HT-29 (cell line): ENCODE measurements around the gene USP17L27. TPM values are rescaled to one million over a fixed set of nuclear protein-coding genes. Genes with fewer than 3 reads are reported as not detected.
"Not testable (repeated sequence)": the region's sequence is repeated elsewhere in the genome, so short reads cannot be mapped to it uniquely, and the experiment has no call there.

Source experiments
- DNase-seq: peaks from one replicate; pipeline ENCODE4 v3.0.0-alpha.2; 2015; ENCODE audit warnings: low spot score
- total RNA-seq: library from RNA; depleted of rRNA; stranded (reverse); fragments of >200 nt; shearing (Covaris generic); gene quantifications from 2 replicates; pipeline ENCODE4 v1.2.3, GENCODE V29; 2014; rRNA removed

Gene USP17L27, protein sequence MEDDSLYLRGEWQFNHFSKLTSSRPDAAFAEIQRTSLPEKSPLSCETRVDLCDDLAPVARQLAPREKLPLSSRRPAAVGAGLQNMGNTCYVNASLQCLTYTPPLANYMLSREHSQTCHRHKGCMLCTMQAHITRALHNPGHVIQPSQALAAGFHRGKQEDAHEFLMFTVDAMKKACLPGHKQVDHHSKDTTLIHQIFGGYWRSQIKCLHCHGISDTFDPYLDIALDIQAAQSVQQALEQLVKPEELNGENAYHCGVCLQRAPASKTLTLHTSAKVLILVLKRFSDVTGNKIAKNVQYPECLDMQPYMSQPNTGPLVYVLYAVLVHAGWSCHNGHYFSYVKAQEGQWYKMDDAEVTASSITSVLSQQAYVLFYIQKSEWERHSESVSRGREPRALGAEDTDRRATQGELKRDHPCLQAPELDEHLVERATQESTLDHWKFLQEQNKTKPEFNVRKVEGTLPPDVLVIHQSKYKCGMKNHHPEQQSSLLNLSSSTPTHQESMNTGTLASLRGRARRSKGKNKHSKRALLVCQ
- not detected in 2 replicates for total RNA-seq

DNA sequence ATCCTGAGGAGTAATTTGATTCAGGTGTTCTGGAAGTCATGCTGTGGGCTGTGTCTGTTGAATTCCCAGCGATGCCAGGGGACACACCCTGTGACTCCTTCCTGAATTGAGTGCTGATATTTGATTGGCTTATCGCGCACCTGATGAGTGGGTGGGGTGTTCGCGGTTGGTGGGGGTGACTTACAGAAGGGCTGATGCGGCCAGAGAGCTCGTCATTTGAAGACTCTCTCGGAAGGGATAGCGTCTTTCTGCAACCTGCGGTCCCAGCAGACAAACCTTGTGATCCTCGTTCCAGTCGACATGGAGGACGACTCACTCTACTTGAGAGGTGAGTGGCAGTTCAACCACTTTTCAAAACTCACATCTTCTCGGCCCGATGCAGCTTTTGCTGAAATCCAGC is at the start of gene USP17L27:
USP17L27 (plus strand) TSS at position 301 of the 400 bp plus-strand sequence; CDS start at position 301, 0 bp downstream.
- DNase-seq, result not testable (repeated sequence)

DNA sequence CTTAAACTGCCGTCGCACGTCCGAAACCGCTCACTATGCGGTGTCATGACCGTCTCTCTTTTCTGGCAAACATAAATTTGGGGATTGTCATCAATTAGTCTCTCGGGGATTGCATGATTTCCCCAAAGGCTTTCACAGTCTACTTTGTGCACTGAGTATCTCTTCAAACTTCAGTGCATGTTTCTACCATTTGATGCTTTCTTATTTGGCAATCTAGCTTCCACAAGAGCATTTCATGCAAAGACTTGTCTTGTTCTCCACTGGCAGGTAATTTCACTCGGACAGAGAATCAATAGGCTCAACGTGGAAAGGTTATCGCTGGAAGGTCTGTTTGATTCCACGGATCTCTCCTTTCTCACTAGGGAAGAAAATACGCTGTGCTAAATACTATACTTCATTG is 19.8 kb upstream of the USP17L27 start:
- not testable (repeated sequence) for DNase-seq

DNA sequence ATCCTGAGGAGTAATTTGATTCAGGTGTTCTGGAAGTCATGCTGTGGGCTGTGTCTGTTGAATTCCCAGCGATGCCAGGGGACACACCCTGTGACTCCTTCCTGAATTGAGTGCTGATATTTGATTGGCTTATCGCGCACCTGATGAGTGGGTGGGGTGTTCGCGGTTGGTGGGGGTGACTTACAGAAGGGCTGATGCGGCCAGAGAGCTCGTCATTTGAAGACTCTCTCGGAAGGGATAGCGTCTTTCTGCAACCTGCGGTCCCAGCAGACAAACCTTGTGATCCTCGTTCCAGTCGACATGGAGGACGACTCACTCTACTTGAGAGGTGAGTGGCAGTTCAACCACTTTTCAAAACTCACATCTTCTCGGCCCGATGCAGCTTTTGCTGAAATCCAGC is 19.1 kb upstream of the USP17L27 start, which contains the start of gene USP17L24:
USP17L24 (plus strand) TSS at position 301 of the 400 bp plus-strand sequence; CDS start at position 301, 0 bp downstream.
- not testable (repeated sequence) for DNase-seq

DNA sequence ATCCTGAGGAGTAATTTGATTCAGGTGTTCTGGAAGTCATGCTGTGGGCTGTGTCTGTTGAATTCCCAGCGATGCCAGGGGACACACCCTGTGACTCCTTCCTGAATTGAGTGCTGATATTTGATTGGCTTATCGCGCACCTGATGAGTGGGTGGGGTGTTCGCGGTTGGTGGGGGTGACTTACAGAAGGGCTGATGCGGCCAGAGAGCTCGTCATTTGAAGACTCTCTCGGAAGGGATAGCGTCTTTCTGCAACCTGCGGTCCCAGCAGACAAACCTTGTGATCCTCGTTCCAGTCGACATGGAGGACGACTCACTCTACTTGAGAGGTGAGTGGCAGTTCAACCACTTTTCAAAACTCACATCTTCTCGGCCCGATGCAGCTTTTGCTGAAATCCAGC is 14.3 kb upstream of the USP17L27 start, which contains the start of gene USP17L25:
USP17L25 (plus strand) TSS at position 301 of the 400 bp plus-strand sequence; CDS start at position 301, 0 bp downstream.
- not testable (repeated sequence) for DNase-seq

DNA sequence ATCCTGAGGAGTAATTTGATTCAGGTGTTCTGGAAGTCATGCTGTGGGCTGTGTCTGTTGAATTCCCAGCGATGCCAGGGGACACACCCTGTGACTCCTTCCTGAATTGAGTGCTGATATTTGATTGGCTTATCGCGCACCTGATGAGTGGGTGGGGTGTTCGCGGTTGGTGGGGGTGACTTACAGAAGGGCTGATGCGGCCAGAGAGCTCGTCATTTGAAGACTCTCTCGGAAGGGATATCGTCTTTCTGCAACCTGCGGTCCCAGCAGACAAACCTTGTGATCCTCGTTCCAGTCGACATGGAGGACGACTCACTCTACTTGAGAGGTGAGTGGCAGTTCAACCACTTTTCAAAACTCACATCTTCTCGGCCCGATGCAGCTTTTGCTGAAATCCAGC is 9.6 kb upstream of the USP17L27 start, which contains the start of gene USP17L26:
USP17L26 (plus strand) TSS at position 301 of the 400 bp plus-strand sequence; CDS start at position 301, 0 bp downstream.
- DNase-seq, result not testable (repeated sequence)

DNA sequence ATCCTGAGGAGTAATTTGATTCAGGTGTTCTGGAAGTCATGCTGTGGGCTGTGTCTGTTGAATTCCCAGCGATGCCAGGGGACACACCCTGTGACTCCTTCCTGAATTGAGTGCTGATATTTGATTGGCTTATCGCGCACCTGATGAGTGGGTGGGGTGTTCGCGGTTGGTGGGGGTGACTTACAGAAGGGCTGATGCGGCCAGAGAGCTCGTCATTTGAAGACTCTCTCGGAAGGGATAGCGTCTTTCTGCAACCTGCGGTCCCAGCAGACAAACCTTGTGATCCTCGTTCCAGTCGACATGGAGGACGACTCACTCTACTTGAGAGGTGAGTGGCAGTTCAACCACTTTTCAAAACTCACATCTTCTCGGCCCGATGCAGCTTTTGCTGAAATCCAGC is 4.8 kb upstream of the USP17L27 start, which contains the start of gene USP17L5:
USP17L5 (plus strand) TSS at position 301 of the 400 bp plus-strand sequence; CDS start at position 301, 0 bp downstream.
- not testable (repeated sequence) for DNase-seq

DNA sequence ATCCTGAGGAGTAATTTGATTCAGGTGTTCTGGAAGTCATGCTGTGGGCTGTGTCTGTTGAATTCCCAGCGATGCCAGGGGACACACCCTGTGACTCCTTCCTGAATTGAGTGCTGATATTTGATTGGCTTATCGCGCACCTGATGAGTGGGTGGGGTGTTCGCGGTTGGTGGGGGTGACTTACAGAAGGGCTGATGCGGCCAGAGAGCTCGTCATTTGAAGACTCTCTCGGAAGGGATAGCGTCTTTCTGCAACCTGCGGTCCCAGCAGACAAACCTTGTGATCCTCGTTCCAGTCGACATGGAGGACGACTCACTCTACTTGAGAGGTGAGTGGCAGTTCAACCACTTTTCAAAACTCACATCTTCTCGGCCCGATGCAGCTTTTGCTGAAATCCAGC is 4.6 kb downstream of the USP17L27 start, which contains the start of gene USP17L28:
USP17L28 (plus strand) TSS at position 301 of the 400 bp plus-strand sequence; CDS start at position 301, 0 bp downstream.
- DNase-seq, result not testable (repeated sequence)

DNA sequence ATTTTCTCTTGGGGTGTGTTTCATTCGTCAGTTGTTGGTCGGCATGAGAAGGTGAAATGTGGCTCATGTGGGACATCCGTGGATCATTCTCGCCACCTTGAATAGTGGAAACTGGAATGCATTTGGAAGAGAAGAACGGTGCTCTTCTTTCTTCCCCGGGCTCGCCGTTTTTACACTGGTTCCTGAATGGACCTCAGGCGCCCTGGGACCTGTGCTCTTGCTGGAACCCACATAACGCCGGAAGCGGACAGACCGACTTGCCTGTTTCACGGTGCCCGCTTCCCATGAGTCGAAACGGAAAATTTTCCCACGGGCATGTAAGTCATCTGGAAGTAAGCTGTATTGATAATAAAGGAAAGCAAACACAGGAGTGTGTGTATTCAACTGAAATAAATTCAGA is 6.9 kb downstream of the USP17L27 start:
- not testable (repeated sequence) for DNase-seq

DNA sequence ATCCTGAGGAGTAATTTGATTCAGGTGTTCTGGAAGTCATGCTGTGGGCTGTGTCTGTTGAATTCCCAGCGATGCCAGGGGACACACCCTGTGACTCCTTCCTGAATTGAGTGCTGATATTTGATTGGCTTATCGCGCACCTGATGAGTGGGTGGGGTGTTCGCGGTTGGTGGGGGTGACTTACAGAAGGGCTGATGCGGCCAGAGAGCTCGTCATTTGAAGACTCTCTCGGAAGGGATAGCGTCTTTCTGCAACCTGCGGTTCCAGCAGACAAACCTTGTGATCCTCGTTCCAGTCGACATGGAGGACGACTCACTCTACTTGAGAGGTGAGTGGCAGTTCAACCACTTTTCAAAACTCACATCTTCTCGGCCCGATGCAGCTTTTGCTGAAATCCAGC is 9.4 kb downstream of the USP17L27 start, which contains the start of gene USP17L29:
USP17L29 (plus strand) TSS at position 301 of the 400 bp plus-strand sequence; CDS start at position 301, 0 bp downstream.
- DNase-seq, result not testable (repeated sequence)

DNA sequence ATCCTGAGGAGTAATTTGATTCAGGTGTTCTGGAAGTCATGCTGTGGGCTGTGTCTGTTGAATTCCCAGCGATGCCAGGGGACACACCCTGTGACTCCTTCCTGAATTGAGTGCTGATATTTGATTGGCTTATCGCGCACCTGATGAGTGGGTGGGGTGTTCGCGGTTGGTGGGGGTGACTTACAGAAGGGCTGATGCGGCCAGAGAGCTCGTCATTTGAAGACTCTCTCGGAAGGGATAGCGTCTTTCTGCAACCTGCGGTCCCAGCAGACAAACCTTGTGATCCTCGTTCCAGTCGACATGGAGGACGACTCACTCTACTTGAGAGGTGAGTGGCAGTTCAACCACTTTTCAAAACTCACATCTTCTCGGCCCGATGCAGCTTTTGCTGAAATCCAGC is 18.9 kb downstream of the USP17L27 start, which contains the start of gene USP17L30:
USP17L30 (plus strand) TSS at position 301 of the 400 bp plus-strand sequence; CDS start at position 301, 0 bp downstream.
- DNase-seq, result not testable (repeated sequence)

DNA sequence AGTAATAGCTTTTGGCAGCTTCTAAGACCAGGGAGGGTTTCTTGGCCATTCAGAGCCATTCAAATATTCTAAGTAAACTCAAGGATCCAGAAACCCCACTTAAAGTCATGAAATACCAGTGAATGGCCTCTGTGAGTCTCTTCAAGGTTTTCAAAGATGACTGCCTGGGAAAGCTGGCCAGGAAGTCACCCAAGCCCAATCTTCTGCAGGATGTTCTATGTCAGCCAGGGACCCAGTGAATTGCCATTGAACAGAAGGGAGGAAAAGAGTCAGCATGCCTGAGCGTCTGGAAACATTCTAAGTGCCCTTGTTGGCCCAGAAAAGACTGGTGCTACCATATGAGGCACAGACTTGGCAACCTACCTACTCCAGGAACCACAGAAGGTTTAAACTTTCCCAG is 35.9 kb downstream of the USP17L27 start:
- not testable (repeated sequence) for DNase-seq

DNA sequence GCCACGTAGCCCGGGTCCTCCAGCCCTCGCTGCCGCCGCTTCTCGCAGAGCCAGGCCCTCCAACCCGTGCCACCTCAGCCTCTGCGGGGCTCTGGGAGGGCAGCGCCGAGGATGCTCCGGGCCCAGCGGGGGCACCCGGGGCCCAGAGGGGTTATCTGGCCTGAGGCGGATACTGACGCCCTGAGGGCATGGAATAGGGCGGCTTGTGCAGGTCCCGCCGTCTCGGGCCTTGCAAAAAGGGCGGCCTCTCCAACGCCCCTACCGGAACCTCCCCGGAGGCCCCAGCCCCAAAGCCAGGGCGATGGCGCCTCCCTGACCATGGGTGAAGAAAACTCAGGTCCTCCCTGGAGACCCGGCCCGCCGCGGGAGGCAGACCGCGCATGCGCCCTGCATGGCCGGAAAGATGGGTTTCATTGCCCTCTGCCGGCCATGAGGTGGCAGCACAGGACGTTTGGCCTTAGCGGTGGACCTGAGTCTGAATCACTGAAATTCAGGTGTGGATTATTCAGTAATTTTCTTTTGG is 37.1 kb downstream of the USP17L27 start:
- not testable (repeated sequence) for DNase-seq

DNA sequence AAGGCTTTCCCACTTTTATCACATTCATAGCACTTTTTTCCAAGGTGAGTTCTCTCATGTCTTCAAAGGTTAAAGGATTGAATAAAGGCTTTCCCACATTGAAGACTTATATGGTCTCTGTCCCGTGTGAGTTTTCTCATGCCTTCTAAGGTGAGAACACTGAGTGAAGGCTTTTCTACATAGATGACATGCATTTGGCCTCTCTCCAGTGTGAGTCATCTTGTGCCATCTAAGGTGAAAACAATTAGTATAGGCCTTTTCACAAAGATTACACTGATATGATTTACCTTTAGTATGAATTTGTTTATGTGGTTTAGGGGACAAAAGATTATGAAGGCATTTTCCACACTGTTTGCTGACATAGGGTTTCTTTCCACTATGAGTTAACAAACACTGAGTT is 40.2 kb downstream of the USP17L27 start:
- no peak for DNase-seq

DNA sequence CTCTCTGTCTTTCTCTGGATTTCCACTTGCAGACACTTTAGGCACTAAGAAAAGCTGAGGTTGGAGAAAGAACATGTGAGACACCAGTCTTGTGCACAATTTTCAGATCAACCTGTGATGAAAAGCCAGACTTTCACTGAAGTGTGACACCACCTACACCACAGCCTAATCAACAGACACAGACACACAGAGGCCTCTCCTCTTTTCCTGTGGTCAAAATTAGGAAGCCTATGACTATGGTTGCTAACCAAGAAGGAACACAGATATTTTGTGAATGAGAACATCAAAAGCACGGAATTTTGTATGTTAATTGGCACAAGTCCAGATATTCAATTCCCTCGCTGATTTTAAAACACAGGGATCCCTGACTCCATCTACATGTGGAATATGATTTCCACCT is 45.1 kb downstream of the USP17L27 start:
- DNase-seq, result not testable (repeated sequence)

Other genes starting within 250 kb of the USP17L27 start
- not detected in 2 replicates for gene FAM90A26, start 173.7 kb upstream of the USP17L27 start, total RNA-seq
- gene USP17L10, start 133.5 kb upstream of the USP17L27 start, total RNA-seq, result not detected in 2 replicates
- gene USP17L11, start 128.7 kb upstream of the USP17L27 start, total RNA-seq, result not detected in 2 replicates
- gene USP17L12, start 124.0 kb upstream of the USP17L27 start, total RNA-seq, result not detected in 2 replicates
- not detected in 2 replicates for gene USP17L13, start 119.3 kb upstream of the USP17L27 start, total RNA-seq
- not detected in 2 replicates for gene USP17L15, start 109.8 kb upstream of the USP17L27 start, total RNA-seq
- gene USP17L17, start 100.3 kb upstream of the USP17L27 start, total RNA-seq, result not detected in 2 replicates
- gene USP17L18, start 95.5 kb upstream of the USP17L27 start, total RNA-seq, result not detected in 2 replicates
- not detected in 2 replicates for gene USP17L19, start 90.8 kb upstream of the USP17L27 start, total RNA-seq
- gene USP17L20, start 86.0 kb upstream of the USP17L27 start, total RNA-seq, result not detected in 2 replicates
- gene USP17L21, start 81.3 kb upstream of the USP17L27 start, total RNA-seq, result not detected in 2 replicates
- 0.39 TPM in 1 of 2 replicates, not detected in the other for gene USP17L22, start 76.5 kb upstream of the USP17L27 start, total RNA-seq
- gene USP17L24, start 19.0 kb upstream of the USP17L27 start, total RNA-seq, result not detected in 2 replicates
- gene USP17L25, start 14.2 kb upstream of the USP17L27 start, total RNA-seq, result not detected in 2 replicates
- not detected in 2 replicates for gene USP17L26, start 9.5 kb upstream of the USP17L27 start, total RNA-seq
- not detected in 2 replicates for gene USP17L5, start 4.7 kb upstream of the USP17L27 start, total RNA-seq
- not detected in 2 replicates for gene USP17L28, start 4.7 kb downstream of the USP17L27 start, total RNA-seq
- not detected in 2 replicates for gene USP17L29, start 9.5 kb downstream of the USP17L27 start, total RNA-seq
- not detected in 2 replicates for gene USP17L30, start 19.0 kb downstream of the USP17L27 start, total RNA-seq
- not detected in 2 replicates for gene DEFB131A, start 100.3 kb downstream of the USP17L27 start, total RNA-seq